GM21576 (cell line): ENCODE measurements around the gene NDST3.
"Not testable (repeated sequence)": the region's sequence is repeated elsewhere in the genome, so short reads cannot be mapped to it uniquely, and the experiment has no call there.

Experiments used
- ATAC-seq: cut with Tn5 transposase; IDR thresholded peaks from one replicate; pipeline ENCODE4 v1.9.1; 2021; ENCODE audit warnings: mild to moderate bottlenecking, moderate library complexity; ENCODE audit not compliant: unreplicated experiment

The NDST3 gene

GRCh38 chr4:118296729-118297128, 262.4 kb downstream of the NDST3 start:
- no peak for ATAC-seq

GRCh38 chr4:118299619-118300018, 265.3 kb downstream of the NDST3 start:
- ATAC-seq: not testable (repeated sequence)

GRCh38 chr4:118307643-118308042, 273.4 kb downstream of the NDST3 start:
- ATAC-seq: no peak
